GM11168 (cell line): Measurements from ENCODE around the gene DACH1.
"Not testable (repeated sequence)": the region's sequence is repeated elsewhere in the genome, so short reads cannot be mapped to it uniquely, and the experiment has no call there.

ENCODE experiments used
- in situ Hi-C: fragments of 300-500 bp; cut with MboI; formaldehyde crosslinking; loops from one replicate; pipeline ENCODE4 v1.12.0; 2022; ENCODE audit warnings: low sequenced_read_pairs; ENCODE audit not compliant: unreplicated experiment

DACH1 gene

DNA sequence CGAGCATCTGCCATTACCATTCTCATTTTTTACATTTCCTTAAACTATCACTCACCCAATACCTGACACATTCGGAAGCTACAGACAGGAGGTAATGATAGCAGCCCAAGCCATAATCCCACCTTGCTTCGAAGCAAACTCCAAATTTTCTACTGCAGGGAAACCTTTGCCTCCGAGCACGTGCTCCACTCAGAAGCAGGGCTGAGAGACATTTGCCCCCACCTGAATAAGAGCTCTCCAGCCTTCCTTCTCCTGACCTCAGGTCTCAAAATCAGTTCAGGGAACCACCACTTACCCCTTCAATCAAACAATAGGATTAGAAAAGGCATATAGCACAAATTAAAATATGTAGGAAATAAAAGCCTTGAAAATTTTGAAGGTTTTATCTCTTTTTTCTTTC is 2.3 kb upstream of the DACH1 start:
- in situ Hi-C loops = no loop called here

GRCh38 chr13:71866335-71867130 is 471 bp downstream of the DACH1 start:
- in situ Hi-C loops = no loop called here

DNA sequence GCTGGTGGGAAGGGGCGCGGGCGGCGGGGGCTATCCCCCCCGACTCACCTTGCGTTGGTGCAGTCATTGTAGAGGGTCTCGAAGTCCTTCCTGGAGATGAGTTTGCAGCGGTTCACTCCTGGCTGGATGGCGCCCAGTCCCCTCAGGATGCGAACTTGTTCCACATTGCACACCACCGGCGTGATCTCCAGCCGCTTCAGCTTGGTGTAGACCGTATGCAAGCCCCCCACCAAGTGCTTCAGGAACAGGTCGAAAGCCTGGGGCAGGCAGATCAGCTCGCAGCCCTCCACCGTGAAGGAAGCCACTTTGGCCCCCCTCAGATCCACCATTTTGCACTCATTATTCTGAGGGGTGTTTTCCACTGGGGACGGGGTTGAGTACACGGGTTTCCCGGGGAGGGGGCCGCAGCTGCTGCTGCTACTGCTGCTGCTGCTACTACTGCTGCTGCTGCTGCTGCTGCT is 1.1 kb downstream of the DACH1 start:
- in situ Hi-C loops = no loop called here

GRCh38 chr13:71864986-71865873 is 1.8 kb downstream of the DACH1 start:
- in situ Hi-C loops = no loop called here

- in situ Hi-C loops = no loop called here
Measured at GRCh38 chr13:71864094-71864985, 2.7 kb downstream of the DACH1 start.

- in situ Hi-C loops = no loop called here
Measured at GRCh38 chr13:71863254-71863865, 3.6 kb downstream of the DACH1 start.

- in situ Hi-C loops = no loop called here
Measured at GRCh38 chr13:71862459-71862943, 4.5 kb downstream of the DACH1 start.

- in situ Hi-C loops = no loop called here
Measured at GRCh38 chr13:71861769-71862458, 5.1 kb downstream of the DACH1 start.

DNA sequence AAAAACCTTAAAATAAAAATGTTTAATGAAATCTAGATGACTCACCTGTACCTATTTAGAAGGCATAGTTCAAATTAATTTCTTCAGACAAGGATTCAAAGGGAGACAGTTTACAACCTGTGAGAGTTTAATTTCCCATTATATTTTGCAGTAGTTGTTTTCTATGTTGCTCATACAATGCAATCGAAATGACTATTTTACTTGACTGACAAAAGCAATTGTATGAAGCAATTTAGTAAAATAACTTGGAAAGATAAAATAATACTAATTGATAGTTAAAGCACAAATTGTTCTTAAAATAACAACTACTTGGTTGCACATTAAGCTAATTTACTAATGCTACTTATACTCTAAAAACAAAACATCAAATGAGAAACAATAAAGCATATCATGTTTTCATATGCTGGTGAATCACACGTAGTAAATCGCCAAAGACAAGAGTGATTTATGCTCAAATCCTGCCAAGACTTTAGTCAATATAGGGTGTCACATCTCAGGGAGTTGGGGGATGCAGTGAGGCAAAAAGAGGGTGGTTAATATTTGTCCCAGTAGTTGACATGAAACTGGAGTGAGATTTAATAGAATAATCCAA is 6.4 kb downstream of the DACH1 start:
- in situ Hi-C loops = no loop called here

- in situ Hi-C loops = no loop called here
Measured at GRCh38 chr13:71858647-71859046, 8.4 kb downstream of the DACH1 start.

- in situ Hi-C loops = no loop called here
Measured at GRCh38 chr13:71856548-71857043, 10.4 kb downstream of the DACH1 start.

DNA sequence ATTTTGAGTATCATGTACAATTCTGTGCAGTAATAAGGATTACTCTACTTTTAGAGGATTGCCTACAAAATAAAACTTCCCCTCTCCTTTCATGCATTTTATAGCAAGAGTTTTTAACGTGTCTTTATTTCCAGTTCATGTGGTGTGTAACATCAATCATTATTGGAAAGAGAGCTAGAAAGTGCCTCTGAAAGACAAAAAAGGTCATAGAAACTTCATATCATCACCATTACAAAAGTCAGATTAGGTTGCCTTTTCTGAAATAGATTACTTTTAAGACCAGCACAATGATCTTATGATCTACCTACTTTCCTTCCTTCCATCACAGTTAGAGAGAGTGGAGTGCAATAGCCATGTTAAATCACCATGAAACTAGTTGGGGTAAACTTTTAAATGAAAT is 12.6 kb downstream of the DACH1 start:
- in situ Hi-C loops = no loop called here

DNA sequence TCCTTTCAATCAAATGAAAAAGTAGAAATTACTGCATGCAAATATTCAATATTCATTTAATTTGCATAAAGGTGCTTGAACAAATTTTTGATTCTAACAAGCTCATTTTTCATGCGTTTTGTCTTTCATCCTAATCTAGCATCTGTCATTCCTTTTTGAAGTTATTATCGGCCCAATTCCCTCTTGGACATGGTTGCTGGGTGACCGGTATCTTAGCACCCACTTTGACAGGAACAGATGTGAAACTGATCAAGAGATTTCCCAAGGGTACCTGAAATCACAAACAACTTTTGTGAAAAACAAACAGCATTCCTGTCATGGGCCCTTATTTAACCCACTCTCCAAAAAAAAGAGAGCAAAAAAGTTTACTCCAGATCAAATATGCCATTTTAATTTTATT is 13.3 kb downstream of the DACH1 start:
- in situ Hi-C loops = no loop called here

DNA sequence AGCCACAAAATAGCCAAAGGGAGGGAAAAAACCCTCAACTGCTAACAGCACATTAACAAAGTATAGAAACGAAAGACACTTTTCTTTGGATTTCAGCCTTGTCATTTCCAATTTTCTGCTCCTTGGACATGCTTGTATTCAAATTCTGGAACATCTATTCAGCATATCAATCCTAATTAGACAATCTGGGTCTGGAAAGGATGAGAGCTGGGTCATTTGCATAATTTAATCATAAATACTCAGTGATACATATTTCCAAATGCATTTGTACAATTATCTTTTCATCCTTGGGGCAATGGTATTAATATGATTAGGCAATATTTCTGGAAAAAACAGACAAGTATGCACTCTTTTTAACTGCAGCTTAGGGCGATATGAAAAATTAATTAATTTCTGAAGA is 14.3 kb downstream of the DACH1 start:
- in situ Hi-C loops = no loop called here

- in situ Hi-C loops = no loop called here
Measured at GRCh38 chr13:71851498-71852409, 15.2 kb downstream of the DACH1 start.

- in situ Hi-C loops = no loop called here
Measured at GRCh38 chr13:71842003-71842402, 25.0 kb downstream of the DACH1 start.

- in situ Hi-C loops = no loop called here
Measured at GRCh38 chr13:71838842-71839241, 28.2 kb downstream of the DACH1 start.

DNA sequence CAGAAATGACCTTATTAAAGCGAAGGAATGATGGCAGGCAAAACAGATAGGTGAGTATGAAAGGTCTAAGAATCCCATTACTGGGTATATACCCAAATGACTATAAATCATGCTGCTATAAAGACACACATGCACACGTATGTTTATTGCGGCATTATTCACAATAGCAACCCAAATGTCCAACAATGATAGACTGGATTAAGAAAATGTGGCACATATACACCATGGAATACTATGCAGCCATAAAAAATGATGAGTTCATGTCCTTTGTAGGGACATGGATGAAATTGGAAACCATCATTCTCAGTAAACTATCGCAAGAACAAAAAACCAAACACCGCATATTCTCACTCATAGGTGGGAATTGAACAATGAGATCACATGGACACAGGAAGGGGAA is 29.4 kb downstream of the DACH1 start:
- in situ Hi-C loops = not testable (repeated sequence)
